Neural cell (in vitro differentiated cells): ENCODE results near the gene HS6ST1. TPM values are rescaled to one million over a fixed set of nuclear protein-coding genes. Genes with fewer than 3 reads are reported as not detected.

ENCODE experiments used
- H2AFZ ChIP-seq: fragments of 200-600, 300-800 bp; sonication (generic), shearing (Covaris generic); 2 replicates; pipeline ENCODE4 v1.6.0; 2014; ENCODE audit warnings: low read depth, mild to moderate bottlenecking, antibody characterized with exemption, low read length, moderate library complexity
- H3F3A ChIP-seq: fragments of 200-600 bp; shearing (Covaris generic); 2 replicates; pipeline ENCODE4 v1.6.1; 2016; ENCODE audit warnings: mild to moderate bottlenecking, moderate library complexity, mixed read lengths, antibody characterized with exemption, low read length; ENCODE audit not compliant: insufficient read depth, poor library complexity, severe bottlenecking
- H3K27ac ChIP-seq: fragments of 200-600, 300-800 bp; sonication (generic), shearing (Covaris generic); 2 replicates; pipeline ENCODE4 v1.5.1; 2014; ENCODE audit warnings: mild to moderate bottlenecking, low read length, moderate library complexity
- H3K27me3 ChIP-seq: fragments of 300-800, 200-600 bp; sonication (generic), shearing (Covaris generic); 2 replicates; pipeline ENCODE4 v1.6.0; 2014; ENCODE audit warnings: mild to moderate bottlenecking, low read depth, low read length, moderate library complexity; ENCODE audit not compliant: insufficient read depth
- H3K36me3 ChIP-seq: fragments of 300-800, 200-600 bp; sonication (generic), shearing (Covaris generic); 2 replicates; pipeline ENCODE4 v1.5.1; 2014; ENCODE audit warnings: mild to moderate bottlenecking, antibody characterized with exemption, low read length, moderate library complexity; ENCODE audit not compliant: insufficient read depth
- H3K4me2 ChIP-seq: fragments of 300-800, 200-600 bp; sonication (generic), shearing (Covaris generic); 2 replicates; pipeline ENCODE4 v1.6.0; 2014; ENCODE audit warnings: mild to moderate bottlenecking, low read length
- H3K4me3 ChIP-seq: fragments of 300-800, 200-600 bp; sonication (generic), shearing (Covaris generic); 2 replicates; pipeline ENCODE4 v1.5.1; 2014; ENCODE audit warnings: mild to moderate bottlenecking, low read length, moderate library complexity
- H3K79me2 ChIP-seq: fragments of 200-600 bp; shearing (Covaris generic); replicated peaks from 2 replicates; pipeline ENCODE4 v1.6.0; 2014; ENCODE audit warnings: mild to moderate bottlenecking, low read length, moderate library complexity; ENCODE audit not compliant: insufficient read depth
- H3K9ac ChIP-seq: fragments of 300-800, 200-600 bp; sonication (generic), shearing (Covaris generic); 2 replicates; pipeline ENCODE4 v1.6.1; 2016; ENCODE audit warnings: mild to moderate bottlenecking, low read length, mixed read lengths
- H3K9me2 ChIP-seq: fragments of 200-600 bp; shearing (Covaris generic); 2 replicates; pipeline ENCODE4 v1.6.1; 2016; ENCODE audit warnings: mild to moderate bottlenecking, low read length, mixed read lengths; ENCODE audit not compliant: insufficient read depth
- H3K9me3 ChIP-seq: fragments of 200-600, 300-800 bp; sonication (generic), shearing (Covaris generic); 2 replicates; pipeline ENCODE4 v1.6.1; 2016; ENCODE audit warnings: mild to moderate bottlenecking, mixed run types, low read length, moderate library complexity, mixed read lengths
- H4K20me1 ChIP-seq: fragments of 200-600 bp; shearing (Covaris generic); 2 replicates; pipeline ENCODE4 v1.6.1; 2016; ENCODE audit warnings: mild to moderate bottlenecking, mixed run types; ENCODE audit not compliant: insufficient read depth
- CTCF ChIP-seq: fragments of 450-650 bp; IDR thresholded peaks from 2 replicates; pipeline ENCODE4 v1.5.1; 2014; ENCODE audit warnings: antibody characterized with exemption, mild to moderate bottlenecking, moderate library complexity; ENCODE audit not compliant: poor library complexity, severe bottlenecking
- EP300 ChIP-seq: fragments of 450-650 bp; conservative IDR thresholded peaks from 2 replicates; pipeline ENCODE4 v1.6.1; 2014; ENCODE audit warnings: antibody characterized with exemption, mild to moderate bottlenecking, moderate library complexity; ENCODE audit not compliant: poor library complexity, severe bottlenecking
- EZH2 ChIP-seq: fragments of 200-600, 300-800 bp; shearing (Covaris generic), sonication (generic); IDR thresholded peaks from 2 replicates; pipeline ENCODE4 v1.6.1; 2014; ENCODE audit warnings: antibody characterized with exemption, low read length, borderline replicate concordance, mild to moderate bottlenecking; ENCODE audit not compliant: insufficient read depth, poor library complexity, severe bottlenecking
- MXI1 ChIP-seq: fragments of 450-650 bp; conservative IDR thresholded peaks from 2 replicates; pipeline ENCODE4 v1.6.1; 2014; ENCODE audit warnings: antibody characterized with exemption, mild to moderate bottlenecking; ENCODE audit not compliant: poor library complexity, severe bottlenecking
- POLR2AphosphoS5 ChIP-seq: IDR thresholded peaks from 2 replicates; pipeline ENCODE4 v1.6.1; 2012
- RAD21 ChIP-seq: fragments of 450-650 bp; conservative IDR thresholded peaks from 2 replicates; pipeline ENCODE4 v1.6.1; 2014; ENCODE audit warnings: antibody characterized with exemption, mild to moderate bottlenecking, moderate library complexity
- REST ChIP-seq: IDR thresholded peaks from 2 replicates; pipeline ENCODE4 v1.6.1; 2012; ENCODE audit warnings: borderline replicate concordance
- SMC3 ChIP-seq: fragments of 450-650 bp; conservative IDR thresholded peaks from 2 replicates; pipeline ENCODE4 v1.6.1; 2014; ENCODE audit warnings: antibody characterized with exemption, mild to moderate bottlenecking, moderate library complexity; ENCODE audit not compliant: poor library complexity
- TAF1 ChIP-seq: IDR thresholded peaks from 2 replicates; pipeline ENCODE4 v1.6.1; 2012; ENCODE audit warnings: low read depth
- polyA plus RNA-seq: library from polyadenylated mRNA; depleted of rRNA; stranded (reverse); fragments of >200 nt; gene quantifications from 2 replicates; pipeline ENCODE4 v1.2.3, GENCODE V29; 2014

The HS6ST1 gene
- polyA plus RNA-seq, 1 donor from 2014 or later = 44.1 TPM

GRCh38 chr2:128347171-128347558, 28.5 kb upstream of the HS6ST1 start:
- no peaks in the 10 kb centered on the region for H3F3A ChIP-seq
- no peak overlapping the region for H3K4me3 ChIP-seq
- H2AFZ ChIP-seq = no peak overlapping the region

GRCh38 chr2:128346291-128347170, 27.9 kb upstream of the HS6ST1 start:
- H3K36me3 ChIP-seq = no peaks in the 10 kb centered on the region
- H3K27me3 ChIP-seq = no peaks in the 10 kb centered on the region
- H3K9ac ChIP-seq = no peak overlapping the region
- peaks cover 8% of the 10 kb centered on the region for H3K9me3 ChIP-seq
- H3K4me2 ChIP-seq = no peak overlapping the region
- no peak overlapping the region for H3K27ac ChIP-seq
- H3F3A ChIP-seq = no peaks in the 10 kb centered on the region
- no peaks in the 10 kb centered on the region for H4K20me1 ChIP-seq
- TF ChIP-seq REST (no peak), CTCF (no peak), EP300 (no peak), TAF1 (no peak), MXI1 (no peak), SMC3 (no peak), EZH2 (no peak), POLR2AphosphoS5 (no peak), RAD21 (no peak)
- no peak overlapping the region for H3K4me3 ChIP-seq
- H3K9me2 ChIP-seq = no peaks in the 10 kb centered on the region
- no peak overlapping the region for H2AFZ ChIP-seq
- no peaks in the 10 kb centered on the region for H3K79me2 ChIP-seq

More at GRCh38 chr2:128347171-128347558, 28.5 kb upstream of the HS6ST1 start:
- no peaks in the 10 kb centered on the region for H3K27me3 ChIP-seq
- peaks cover 14% of the 10 kb centered on the region for H3K9me3 ChIP-seq
- H4K20me1 ChIP-seq = no peaks in the 10 kb centered on the region
- no peak overlapping the region for H3K4me2 ChIP-seq
- H3K27ac ChIP-seq = no peak overlapping the region
- no peaks in the 10 kb centered on the region for H3K36me3 ChIP-seq
- TF ChIP-seq SMC3 = no peak
- TF ChIP-seq RAD21 = no peak
- TF ChIP-seq TAF1 = no peak
- H3K9ac ChIP-seq = no peak overlapping the region
- no peaks in the 10 kb centered on the region for H3K9me2 ChIP-seq
- H3K79me2 ChIP-seq = no peaks in the 10 kb centered on the region
